GM12878 (cell line): ENCODE data around the gene CNTN4. TPM values are rescaled to one million over a fixed set of nuclear protein-coding genes. Genes with fewer than 3 reads are reported as not detected.

Experiments used
- ATF7 ChIP-seq: fragments of 450-650 bp; IDR thresholded peaks from 2 replicates; pipeline ENCODE4 v1.6.1; 2016; ENCODE audit warnings: low read depth, mild to moderate bottlenecking
- BCL11A ChIP-seq: IDR thresholded peaks from 2 replicates; pipeline ENCODE4 v1.6.1; 2011; ENCODE audit warnings: low read depth, low read length
- CREB1 ChIP-seq: IDR thresholded peaks from 2 replicates; pipeline ENCODE4 v1.6.1; 2012; ENCODE audit warnings: low read depth, mild to moderate bottlenecking, inconsistent platforms
- ESRRA ChIP-seq: IDR thresholded peaks from 2 replicates; pipeline ENCODE4 v1.6.1; 2012; ENCODE audit warnings: mild to moderate bottlenecking, low read length, improper control_type of control experiment
- HCFC1 ChIP-seq: fragments of 150-350 bp; IDR thresholded peaks from 2 replicates; pipeline ENCODE4 v1.6.1; 2014; ENCODE audit warnings: low read length
- MXI1 ChIP-seq: fragments of 150-350 bp; IDR thresholded peaks from 2 replicates; pipeline ENCODE4 v1.6.1; 2011; ENCODE audit warnings: low read depth, mild to moderate bottlenecking, inconsistent platforms, low read length, improper control_type of control experiment
- PML ChIP-seq: IDR thresholded peaks from 2 replicates; pipeline ENCODE4 v1.6.1; 2012; ENCODE audit warnings: low read length, inconsistent platforms
- RAD21 ChIP-seq: IDR thresholded peaks from 2 replicates; pipeline ENCODE4 v1.6.1; 2011; ENCODE audit warnings: mild to moderate bottlenecking, low read depth, low read length, moderate library complexity; ENCODE audit not compliant: insufficient read depth
- WRNIP1 ChIP-seq: IDR thresholded peaks from 2 replicates; pipeline ENCODE4 v1.6.1; 2011; ENCODE audit warnings: low read depth, low read length, improper control_type of control experiment, borderline replicate concordance
- YBX1 ChIP-seq: fragments of 450-650 bp; IDR thresholded peaks from 2 replicates; pipeline ENCODE4 v1.6.1; 2016; ENCODE audit warnings: antibody characterized with exemption
- ZNF24 ChIP-seq: fragments of 450-650 bp; IDR thresholded peaks from 2 replicates; pipeline ENCODE4 v1.6.1; 2017; ENCODE audit warnings: antibody characterized with exemption, mild to moderate bottlenecking
- ZZZ3 ChIP-seq: IDR thresholded peaks from 2 replicates; pipeline ENCODE4 v1.6.1; 2011; ENCODE audit warnings: low read depth; ENCODE audit not compliant: control insufficient read depth, insufficient read length
- polyA plus RNA-seq, 11 experiments: library from polyadenylated mRNA; depleted of rRNA in 4 of 11; unstranded in 6 of 11; stranded (reverse) in 5 of 11; fragments of >200 nt; fragmentation: Nextera tagmentation in 4 of 11; fragmentation: Illumina TruSeq in 1 of 11; extraction: Ambion mirVana in 4 of 11; extraction: Trizol in 1 of 11; gene quantifications; 1 replicate in 1 of 11; 2 replicates in 10 of 11; pipeline versions ENCODE4 v1.2.1 to v1.2.3, GENCODE V29; 2011 to 2016; ENCODE audit warnings: inconsistent platforms in 2 of 11, missing spikeins in 2 of 11, low read depth in 1 of 11
- total RNA-seq, 4 experiments: library from RNA; depleted of rRNA in 3 of 4; stranded (reverse); fragments of >200 nt in 3 of 4; fragmentation: Illumina TruSeq in 1 of 4; extraction: Trizol in 1 of 4; gene quantifications; 2 replicates each; pipeline versions ENCODE4 v1.2.1 to v1.2.3, GENCODE V29; 2013 to 2021
- TF ChIP-seq, protein P1 (sequence below): fragments of 450-650 bp; IDR thresholded peaks from 2 replicates; pipeline ENCODE4 v1.6.1; 2014; ENCODE audit warnings: mild to moderate bottlenecking
- TF ChIP-seq, protein P2 (sequence below): fragments of 450-650 bp; IDR thresholded peaks from 2 replicates; pipeline ENCODE4 v1.6.1; 2017; ENCODE audit warnings: antibody characterized with exemption, mild to moderate bottlenecking, moderate library complexity
- TF ChIP-seq, protein P3 (sequence below): fragments of 450-650 bp; formaldehyde crosslinking; IDR thresholded peaks from 2 replicates; pipeline ENCODE4 v1.5.0; 2022; ENCODE audit warnings: mild to moderate bottlenecking, missing genetic modification characterization
- TF ChIP-seq, protein P4 (sequence below): IDR thresholded peaks from 2 replicates; pipeline ENCODE4 v1.6.1; 2011; ENCODE audit warnings: low read depth, low read length, improper control_type of control experiment, borderline replicate concordance
- TF ChIP-seq, protein P5 (sequence below): fragments of 450-650 bp; IDR thresholded peaks from 2 replicates; pipeline ENCODE4 v1.6.1; 2016; ENCODE audit warnings: mild to moderate bottlenecking
- TF ChIP-seq, protein P6 (sequence below), 3 experiments: IDR thresholded peaks in 2 of 3; conservative IDR thresholded peaks in 1 of 3; 2 replicates each; pipeline ENCODE4 v1.5.1; 2011; ENCODE audit warnings: low read depth in 3 of 3, low read length in 3 of 3, mild to moderate bottlenecking in 3 of 3, control low read depth in 2 of 3, moderate library complexity in 2 of 3, inconsistent platforms in 1 of 3, mixed read lengths in 1 of 3; ENCODE audit not compliant: control insufficient read depth in 2 of 3, insufficient read depth in 1 of 3; ENCODE audit errors: extremely low read depth in 1 of 3

CNTN4 gene
- total and polyA plus RNA-seq, 10 of the 15 experiments (the other 5 are each of a cell fraction or from before 2014, with no cell fraction given) = 0.05 to 0.43 (median 0.15) TPM; not detected in 1

DNA sequence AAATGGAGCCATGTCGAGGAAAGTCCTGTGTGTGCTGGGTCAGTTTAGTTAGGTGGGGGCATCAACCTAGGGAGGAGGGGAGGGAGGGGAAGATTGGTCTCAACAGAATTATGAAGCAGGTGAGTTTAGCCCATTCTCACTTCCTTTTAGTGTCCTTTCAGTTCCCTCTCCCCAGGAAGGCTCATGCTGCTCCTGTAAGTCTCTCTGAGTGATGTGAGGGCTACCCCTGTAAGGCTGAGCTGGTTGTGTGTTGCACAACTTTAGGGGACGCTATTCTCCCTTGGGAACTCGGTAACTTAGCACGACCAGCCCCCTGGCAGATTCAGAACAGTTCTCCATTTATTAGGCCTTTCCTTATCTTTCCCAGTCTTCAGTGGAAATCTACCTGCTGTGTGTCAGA is 990.4 kb downstream of the CNTN4 start (continued):
- TF ChIP-seq ATF7 = no peak
- TF ChIP-seq, protein P1, sequence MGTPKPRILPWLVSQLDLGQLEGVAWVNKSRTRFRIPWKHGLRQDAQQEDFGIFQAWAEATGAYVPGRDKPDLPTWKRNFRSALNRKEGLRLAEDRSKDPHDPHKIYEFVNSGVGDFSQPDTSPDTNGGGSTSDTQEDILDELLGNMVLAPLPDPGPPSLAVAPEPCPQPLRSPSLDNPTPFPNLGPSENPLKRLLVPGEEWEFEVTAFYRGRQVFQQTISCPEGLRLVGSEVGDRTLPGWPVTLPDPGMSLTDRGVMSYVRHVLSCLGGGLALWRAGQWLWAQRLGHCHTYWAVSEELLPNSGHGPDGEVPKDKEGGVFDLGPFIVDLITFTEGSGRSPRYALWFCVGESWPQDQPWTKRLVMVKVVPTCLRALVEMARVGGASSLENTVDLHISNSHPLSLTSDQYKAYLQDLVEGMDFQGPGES = no peak
- TF ChIP-seq, protein P2, sequence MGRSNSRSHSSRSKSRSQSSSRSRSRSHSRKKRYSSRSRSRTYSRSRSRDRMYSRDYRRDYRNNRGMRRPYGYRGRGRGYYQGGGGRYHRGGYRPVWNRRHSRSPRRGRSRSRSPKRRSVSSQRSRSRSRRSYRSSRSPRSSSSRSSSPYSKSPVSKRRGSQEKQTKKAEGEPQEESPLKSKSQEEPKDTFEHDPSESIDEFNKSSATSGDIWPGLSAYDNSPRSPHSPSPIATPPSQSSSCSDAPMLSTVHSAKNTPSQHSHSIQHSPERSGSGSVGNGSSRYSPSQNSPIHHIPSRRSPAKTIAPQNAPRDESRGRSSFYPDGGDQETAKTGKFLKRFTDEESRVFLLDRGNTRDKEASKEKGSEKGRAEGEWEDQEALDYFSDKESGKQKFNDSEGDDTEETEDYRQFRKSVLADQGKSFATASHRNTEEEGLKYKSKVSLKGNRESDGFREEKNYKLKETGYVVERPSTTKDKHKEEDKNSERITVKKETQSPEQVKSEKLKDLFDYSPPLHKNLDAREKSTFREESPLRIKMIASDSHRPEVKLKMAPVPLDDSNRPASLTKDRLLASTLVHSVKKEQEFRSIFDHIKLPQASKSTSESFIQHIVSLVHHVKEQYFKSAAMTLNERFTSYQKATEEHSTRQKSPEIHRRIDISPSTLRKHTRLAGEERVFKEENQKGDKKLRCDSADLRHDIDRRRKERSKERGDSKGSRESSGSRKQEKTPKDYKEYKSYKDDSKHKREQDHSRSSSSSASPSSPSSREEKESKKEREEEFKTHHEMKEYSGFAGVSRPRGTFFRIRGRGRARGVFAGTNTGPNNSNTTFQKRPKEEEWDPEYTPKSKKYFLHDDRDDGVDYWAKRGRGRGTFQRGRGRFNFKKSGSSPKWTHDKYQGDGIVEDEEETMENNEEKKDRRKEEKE = no peak
- TF ChIP-seq, protein P3, sequence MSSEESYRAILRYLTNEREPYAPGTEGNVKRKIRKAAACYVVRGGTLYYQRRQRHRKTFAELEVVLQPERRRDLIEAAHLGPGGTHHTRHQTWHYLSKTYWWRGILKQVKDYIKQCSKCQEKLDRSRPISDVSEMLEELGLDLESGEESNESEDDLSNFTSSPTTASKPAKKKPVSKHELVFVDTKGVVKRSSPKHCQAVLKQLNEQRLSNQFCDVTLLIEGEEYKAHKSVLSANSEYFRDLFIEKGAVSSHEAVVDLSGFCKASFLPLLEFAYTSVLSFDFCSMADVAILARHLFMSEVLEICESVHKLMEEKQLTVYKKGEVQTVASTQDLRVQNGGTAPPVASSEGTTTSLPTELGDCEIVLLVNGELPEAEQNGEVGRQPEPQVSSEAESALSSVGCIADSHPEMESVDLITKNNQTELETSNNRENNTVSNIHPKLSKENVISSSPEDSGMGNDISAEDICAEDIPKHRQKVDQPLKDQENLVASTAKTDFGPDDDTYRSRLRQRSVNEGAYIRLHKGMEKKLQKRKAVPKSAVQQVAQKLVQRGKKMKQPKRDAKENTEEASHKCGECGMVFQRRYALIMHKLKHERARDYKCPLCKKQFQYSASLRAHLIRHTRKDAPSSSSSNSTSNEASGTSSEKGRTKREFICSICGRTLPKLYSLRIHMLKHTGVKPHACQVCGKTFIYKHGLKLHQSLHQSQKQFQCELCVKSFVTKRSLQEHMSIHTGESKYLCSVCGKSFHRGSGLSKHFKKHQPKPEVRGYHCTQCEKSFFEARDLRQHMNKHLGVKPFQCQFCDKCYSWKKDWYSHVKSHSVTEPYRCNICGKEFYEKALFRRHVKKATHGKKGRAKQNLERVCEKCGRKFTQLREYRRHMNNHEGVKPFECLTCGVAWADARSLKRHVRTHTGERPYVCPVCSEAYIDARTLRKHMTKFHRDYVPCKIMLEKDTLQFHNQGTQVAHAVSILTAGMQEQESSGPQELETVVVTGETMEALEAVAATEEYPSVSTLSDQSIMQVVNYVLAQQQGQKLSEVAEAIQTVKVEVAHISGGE (CRISPR knock-in tag) = no peak
- TF ChIP-seq YBX1 = no peak
- TF ChIP-seq, protein P4, sequence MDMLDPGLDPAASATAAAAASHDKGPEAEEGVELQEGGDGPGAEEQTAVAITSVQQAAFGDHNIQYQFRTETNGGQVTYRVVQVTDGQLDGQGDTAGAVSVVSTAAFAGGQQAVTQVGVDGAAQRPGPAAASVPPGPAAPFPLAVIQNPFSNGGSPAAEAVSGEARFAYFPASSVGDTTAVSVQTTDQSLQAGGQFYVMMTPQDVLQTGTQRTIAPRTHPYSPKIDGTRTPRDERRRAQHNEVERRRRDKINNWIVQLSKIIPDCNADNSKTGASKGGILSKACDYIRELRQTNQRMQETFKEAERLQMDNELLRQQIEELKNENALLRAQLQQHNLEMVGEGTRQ = no peak
- 0 out of 2 replicates have a peak, but pooled peaks have one; percentile 8 for TF ChIP-seq ZNF24
- 0 out of 2 replicates have a peak, but pooled peaks have one; percentile 11 for TF ChIP-seq CREB1
- no peak for TF ChIP-seq MXI1
- TF ChIP-seq, protein P5, sequence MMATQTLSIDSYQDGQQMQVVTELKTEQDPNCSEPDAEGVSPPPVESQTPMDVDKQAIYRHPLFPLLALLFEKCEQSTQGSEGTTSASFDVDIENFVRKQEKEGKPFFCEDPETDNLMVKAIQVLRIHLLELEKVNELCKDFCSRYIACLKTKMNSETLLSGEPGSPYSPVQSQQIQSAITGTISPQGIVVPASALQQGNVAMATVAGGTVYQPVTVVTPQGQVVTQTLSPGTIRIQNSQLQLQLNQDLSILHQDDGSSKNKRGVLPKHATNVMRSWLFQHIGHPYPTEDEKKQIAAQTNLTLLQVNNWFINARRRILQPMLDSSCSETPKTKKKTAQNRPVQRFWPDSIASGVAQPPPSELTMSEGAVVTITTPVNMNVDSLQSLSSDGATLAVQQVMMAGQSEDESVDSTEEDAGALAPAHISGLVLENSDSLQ = peak; percentile 43; the same call in 1 of the 2 replicates
- no peak for TF ChIP-seq ESRRA
- no peak for TF ChIP-seq ZZZ3
- TF ChIP-seq BCL11A = peak; percentile 81; the same call in 1 of the 2 replicates
- TF ChIP-seq PML = no peak
- TF ChIP-seq WRNIP1 = no peak
- 0 out of 2 replicates have a peak, but pooled peaks have one; percentile 9 for TF ChIP-seq RAD21
- no peak for TF ChIP-seq HCFC1
- TF ChIP-seq, protein P6, sequence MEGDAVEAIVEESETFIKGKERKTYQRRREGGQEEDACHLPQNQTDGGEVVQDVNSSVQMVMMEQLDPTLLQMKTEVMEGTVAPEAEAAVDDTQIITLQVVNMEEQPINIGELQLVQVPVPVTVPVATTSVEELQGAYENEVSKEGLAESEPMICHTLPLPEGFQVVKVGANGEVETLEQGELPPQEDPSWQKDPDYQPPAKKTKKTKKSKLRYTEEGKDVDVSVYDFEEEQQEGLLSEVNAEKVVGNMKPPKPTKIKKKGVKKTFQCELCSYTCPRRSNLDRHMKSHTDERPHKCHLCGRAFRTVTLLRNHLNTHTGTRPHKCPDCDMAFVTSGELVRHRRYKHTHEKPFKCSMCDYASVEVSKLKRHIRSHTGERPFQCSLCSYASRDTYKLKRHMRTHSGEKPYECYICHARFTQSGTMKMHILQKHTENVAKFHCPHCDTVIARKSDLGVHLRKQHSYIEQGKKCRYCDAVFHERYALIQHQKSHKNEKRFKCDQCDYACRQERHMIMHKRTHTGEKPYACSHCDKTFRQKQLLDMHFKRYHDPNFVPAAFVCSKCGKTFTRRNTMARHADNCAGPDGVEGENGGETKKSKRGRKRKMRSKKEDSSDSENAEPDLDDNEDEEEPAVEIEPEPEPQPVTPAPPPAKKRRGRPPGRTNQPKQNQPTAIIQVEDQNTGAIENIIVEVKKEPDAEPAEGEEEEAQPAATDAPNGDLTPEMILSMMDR (IDR thresholded peaks at IDR 0.05 in 2 of 3, conservative IDR thresholded peaks at IDR 0.05 in 1 of 3; ENCODE audit: control insufficient read depth in 2 of 3, extremely low read depth in 1 of 3, insufficient read depth in 1 of 3, low read depth in 3 of 3, low read length in 3 of 3) = peak in 2 of 3 experiments; percentile 22 to 48; a peak in 4 of 6 replicates
